SU-DHL-6 (cell line): ENCODE results near the gene MAPK8.

Experiments used
- EZH2phosphoT487 ChIP-seq: fragments of 200-600 bp; sonication (generic), shearing (Covaris generic); conservative IDR thresholded peaks from 2 replicates; pipeline ENCODE4 v1.6.1; 2018; ENCODE audit warnings: mild to moderate bottlenecking, antibody characterized with exemption, low read length, moderate library complexity, mixed read lengths
- TF ChIP-seq, protein P1 (sequence below): fragments of 200-600 bp; sonication (generic); IDR thresholded peaks from one replicate; pipeline ENCODE4 v1.5.1; 2017; ENCODE audit warnings: antibody characterized with exemption, mild to moderate bottlenecking, low read length, moderate library complexity; ENCODE audit not compliant: insufficient read depth, poor library complexity, severe bottlenecking

DNA sequence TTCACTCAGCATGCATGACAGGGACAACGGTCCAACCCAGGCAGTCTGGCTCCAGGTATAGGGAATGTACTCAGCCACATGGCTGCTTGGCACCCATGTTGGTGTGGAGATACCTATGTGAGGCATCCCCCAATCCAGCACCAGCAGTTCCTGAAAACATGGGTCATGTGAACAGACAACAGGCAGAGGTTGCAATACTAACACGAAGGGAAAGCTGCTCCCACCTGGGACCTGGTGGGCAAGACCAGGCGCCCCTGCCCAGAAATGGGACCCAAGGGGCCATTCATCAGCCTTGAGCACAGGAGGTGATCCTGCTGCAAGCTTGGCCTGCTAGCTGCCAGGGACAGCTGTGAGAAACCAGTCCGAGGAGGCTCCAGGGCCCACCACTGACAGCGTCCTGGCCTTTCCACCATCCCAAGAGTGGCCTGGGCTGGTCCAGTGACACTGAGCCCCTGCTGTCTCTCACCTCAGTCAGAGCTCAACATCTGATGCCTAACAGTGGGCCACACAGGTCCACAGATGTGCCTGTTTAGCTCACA is 156.1 kb downstream of the MAPK8 start:
- TF ChIP-seq, protein P1, sequence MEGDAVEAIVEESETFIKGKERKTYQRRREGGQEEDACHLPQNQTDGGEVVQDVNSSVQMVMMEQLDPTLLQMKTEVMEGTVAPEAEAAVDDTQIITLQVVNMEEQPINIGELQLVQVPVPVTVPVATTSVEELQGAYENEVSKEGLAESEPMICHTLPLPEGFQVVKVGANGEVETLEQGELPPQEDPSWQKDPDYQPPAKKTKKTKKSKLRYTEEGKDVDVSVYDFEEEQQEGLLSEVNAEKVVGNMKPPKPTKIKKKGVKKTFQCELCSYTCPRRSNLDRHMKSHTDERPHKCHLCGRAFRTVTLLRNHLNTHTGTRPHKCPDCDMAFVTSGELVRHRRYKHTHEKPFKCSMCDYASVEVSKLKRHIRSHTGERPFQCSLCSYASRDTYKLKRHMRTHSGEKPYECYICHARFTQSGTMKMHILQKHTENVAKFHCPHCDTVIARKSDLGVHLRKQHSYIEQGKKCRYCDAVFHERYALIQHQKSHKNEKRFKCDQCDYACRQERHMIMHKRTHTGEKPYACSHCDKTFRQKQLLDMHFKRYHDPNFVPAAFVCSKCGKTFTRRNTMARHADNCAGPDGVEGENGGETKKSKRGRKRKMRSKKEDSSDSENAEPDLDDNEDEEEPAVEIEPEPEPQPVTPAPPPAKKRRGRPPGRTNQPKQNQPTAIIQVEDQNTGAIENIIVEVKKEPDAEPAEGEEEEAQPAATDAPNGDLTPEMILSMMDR = no peak
- no peak for TF ChIP-seq EZH2phosphoT487
